Thyroid gland (tissue), 4 donors: ENCODE measurements around the gene ZYX. TPM values are rescaled to one million over a fixed set of nuclear protein-coding genes. Genes with fewer than 3 reads are reported as not detected.
"Not testable (repeated sequence)": the region's sequence is repeated elsewhere in the genome, so short reads cannot be mapped to it uniquely, and the experiment has no call there.

Experiments
- DNase-seq, 2 donors: peaks; one replicate each; pipeline ENCODE4 v3.0.0-alpha.2; 2019
- H3K27ac ChIP-seq, 3 donors: fragments of 200-600 bp; sonication (generic); 1 replicate in 2 of 3; 2 replicates in 1 of 3; pipeline ENCODE4 v1.5.1; 2016 to 2019; ENCODE audit warnings: mild to moderate bottlenecking in 1 of 3, moderate library complexity in 1 of 3
- H3K27me3 ChIP-seq: fragments of 200-600 bp; sonication (generic); one replicate; pipeline ENCODE4 v1.5.1; 2019
- H3K36me3 ChIP-seq, 2 donors: fragments of 200-600 bp; sonication (generic); one replicate each; pipeline ENCODE4 v1.5.1; 2016 to 2019
- H3K4me1 ChIP-seq, 2 donors: fragments of 200-600 bp; sonication (generic); one replicate each; pipeline ENCODE4 v1.5.1; 2017 to 2019
- H3K4me3 ChIP-seq, 3 donors: fragments of 200-600 bp; sonication (generic); replicated peaks in 1 of 3; 1 replicate in 2 of 3; 2 replicates in 1 of 3; pipeline ENCODE4 v1.5.1; 2016; ENCODE audit warnings: mild to moderate bottlenecking in 1 of 3
- H3K9me3 ChIP-seq: fragments of 200-600 bp; sonication (generic); one replicate; pipeline ENCODE4 v1.5.1; 2017
- CTCF ChIP-seq, 6 experiments: fragments of 200-600 bp in 3 of 6; fragments of 450-650 bp in 3 of 6; sonication (generic) in 3 of 6; IDR thresholded peaks; one replicate each; pipeline ENCODE4 v1.5.1; 2016 to 2019; ENCODE audit warnings: antibody characterized with exemption in 6 of 6, mild to moderate bottlenecking in 2 of 6, inconsistent platforms in 1 of 6, moderate library complexity in 1 of 6
- POLR2A ChIP-seq, 2 donors: fragments of 450-650 bp; IDR thresholded peaks; one replicate each; pipeline ENCODE4 v1.6.1; 2017; ENCODE audit warnings: antibody characterized with exemption in 2 of 2, mild to moderate bottlenecking in 2 of 2, moderate library complexity in 1 of 2
- WGBS, 2 donors: methylation state at CpG; one replicate each; pipeline ENCODE4 v1.1.5; 2017; 5-methylcytosine and 5-hydroxymethylcytosine counted together
- intact Hi-C: fragments of 100-400 bp; cut with DNase I; formaldehyde crosslinking; loops from one replicate; pipeline ENCODE4 v1.15.1; 2023
- total RNA-seq, 4 donors: library from RNA; depleted of rRNA; stranded (reverse); fragments of >200 nt; gene quantifications; one replicate each; pipeline ENCODE4 v1.2.3, GENCODE V29; 2016

The ZYX gene
- total RNA-seq, 4 donors from 2014 or later = 24.6 to 55.4 (median 31.3) TPM

DNA sequence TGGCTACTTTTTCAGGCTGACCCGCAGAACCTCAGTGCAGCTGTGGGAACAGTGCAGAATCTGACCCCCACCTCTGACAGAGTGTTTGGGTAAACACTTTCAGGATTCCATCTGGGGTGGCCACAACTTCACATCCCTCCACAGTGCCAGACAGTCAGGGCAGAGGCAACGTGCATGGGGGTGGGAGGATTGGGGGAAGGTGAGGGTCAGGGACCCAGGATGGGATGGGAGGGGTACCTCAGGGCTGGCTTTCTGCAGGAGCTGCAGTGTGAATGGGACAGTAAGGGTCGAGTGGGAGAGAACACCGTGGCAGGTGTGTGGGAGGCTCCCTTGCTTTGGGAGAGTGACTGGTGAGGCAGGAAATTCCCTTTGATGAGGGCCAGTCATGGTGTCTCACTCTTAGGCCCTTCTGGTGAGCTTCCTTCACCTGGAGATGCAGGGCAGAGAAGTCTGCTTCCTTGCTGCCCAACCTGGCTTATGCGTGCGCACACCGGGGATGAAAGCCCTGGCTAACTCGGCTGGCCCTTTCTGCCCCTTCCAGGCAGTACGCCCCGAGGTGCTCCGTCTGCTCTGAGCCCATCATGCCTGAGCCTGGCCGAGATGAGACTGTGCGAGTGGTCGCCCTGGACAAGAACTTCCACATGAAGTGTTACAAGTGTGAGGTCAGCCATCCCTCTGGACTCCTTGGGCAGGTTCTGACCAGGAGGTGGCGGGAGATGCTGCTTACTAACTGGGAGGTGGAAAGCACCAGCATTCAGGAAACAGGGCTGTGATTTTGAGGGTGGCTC is 8.4 kb downstream of the ZYX start:
- intact Hi-C loops = loop anchor here (10.0 kb wide), 1 partner anchor 105 kb away; the partner anchor contains the start of genes CASP2 and TMEM139
- H3K4me3 ChIP-seq = no peak overlapping the region
- no peaks in the 10 kb centered on the region for H3K9me3 ChIP-seq
- H3K27ac ChIP-seq = no peak overlapping the region
- peaks cover 14 to 34% of the 10 kb centered on the region in 2 donors for H3K36me3 ChIP-seq
- TF ChIP-seq CTCF (IDR thresholded peaks at IDR 0.05) (no peak), POLR2A (IDR thresholded peaks at IDR 0.05) (no peak)
- no peaks in the 10 kb centered on the region for H3K27me3 ChIP-seq
- no peak for DNase-seq
- peaks cover 17 to 51% of the 10 kb centered on the region in 2 donors for H3K4me1 ChIP-seq
- WGBS, 2 donors = 87 to 93% methylated on average over 14 to 15 of the region's 15 CpGs

DNA sequence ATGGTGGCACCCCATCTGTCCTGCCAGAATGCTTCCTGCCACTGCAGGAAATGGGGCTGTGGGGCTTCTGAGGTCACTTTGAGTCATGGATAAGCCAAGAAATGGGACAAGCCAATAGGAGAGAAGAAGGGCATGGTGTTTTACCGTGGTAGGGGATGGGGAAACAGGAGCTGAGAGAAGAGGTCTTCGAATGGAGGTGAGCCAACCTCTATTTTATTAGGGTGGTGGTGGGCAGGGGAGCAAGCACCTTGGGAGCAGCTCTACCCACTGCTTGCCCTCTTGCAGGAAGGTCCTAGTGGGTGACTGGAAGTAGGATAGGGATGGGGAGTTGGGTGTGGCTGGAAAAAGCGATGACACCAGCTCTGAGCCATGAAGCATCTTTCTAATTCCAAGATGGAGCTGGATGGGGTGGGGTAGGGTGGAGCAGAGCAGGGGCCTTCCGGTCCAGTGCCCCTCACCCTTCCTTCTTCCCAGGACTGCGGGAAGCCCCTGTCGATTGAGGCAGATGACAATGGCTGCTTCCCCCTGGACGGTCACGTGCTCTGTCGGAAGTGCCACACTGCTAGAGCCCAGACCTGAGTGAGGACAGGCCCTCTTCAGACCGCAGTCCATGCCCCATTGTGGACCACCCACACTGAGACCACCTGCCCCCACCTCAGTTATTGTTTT is 9.1 kb downstream of the ZYX start:
- peak overlapping the region in 1 of 3 donors; percentile 9 for H3K27ac ChIP-seq
- H3K36me3 ChIP-seq = peaks cover 14 to 34% of the 10 kb centered on the region in 2 donors
- H3K4me1 ChIP-seq = peaks cover 10 to 43% of the 10 kb centered on the region in 2 donors
- TF ChIP-seq CTCF (IDR thresholded peaks at IDR 0.05) (no peak), POLR2A (IDR thresholded peaks at IDR 0.05) (no peak)
- no peak overlapping the region for H3K4me3 ChIP-seq
- intact Hi-C loops = no loop called here
- H3K9me3 ChIP-seq = no peaks in the 10 kb centered on the region
- no peak for DNase-seq
- H3K27me3 ChIP-seq = no peaks in the 10 kb centered on the region
- 92% methylated on average over 10 of the region's 10 CpGs for WGBS, 2 donors

- Histone ChIP-seq H3K4me3 (no peak overlapping the region), H3K36me3 (peaks cover 14 to 34% of the 10 kb centered on the region in 2 donors), H3K9me3 (no peaks in the 10 kb centered on the region), H3K4me1 (peaks cover 10 to 39% of the 10 kb centered on the region in 2 donors), H3K27me3 (no peaks in the 10 kb centered on the region), H3K27ac (peak overlapping the region in 2 of 3 donors; percentile 9 to 78)
- WGBS, 2 donors = 78 to 95% methylated on average over 9 of the region's 9 CpGs
- TF ChIP-seq CTCF (IDR thresholded peaks at IDR 0.05) = no peak
- TF ChIP-seq POLR2A (IDR thresholded peaks at IDR 0.05) = no peak
- no peak for DNase-seq
- intact Hi-C loops = no loop called here
Observed at GRCh38 chr7:143390773-143391317, 9.7 kb downstream of the ZYX start.

DNA sequence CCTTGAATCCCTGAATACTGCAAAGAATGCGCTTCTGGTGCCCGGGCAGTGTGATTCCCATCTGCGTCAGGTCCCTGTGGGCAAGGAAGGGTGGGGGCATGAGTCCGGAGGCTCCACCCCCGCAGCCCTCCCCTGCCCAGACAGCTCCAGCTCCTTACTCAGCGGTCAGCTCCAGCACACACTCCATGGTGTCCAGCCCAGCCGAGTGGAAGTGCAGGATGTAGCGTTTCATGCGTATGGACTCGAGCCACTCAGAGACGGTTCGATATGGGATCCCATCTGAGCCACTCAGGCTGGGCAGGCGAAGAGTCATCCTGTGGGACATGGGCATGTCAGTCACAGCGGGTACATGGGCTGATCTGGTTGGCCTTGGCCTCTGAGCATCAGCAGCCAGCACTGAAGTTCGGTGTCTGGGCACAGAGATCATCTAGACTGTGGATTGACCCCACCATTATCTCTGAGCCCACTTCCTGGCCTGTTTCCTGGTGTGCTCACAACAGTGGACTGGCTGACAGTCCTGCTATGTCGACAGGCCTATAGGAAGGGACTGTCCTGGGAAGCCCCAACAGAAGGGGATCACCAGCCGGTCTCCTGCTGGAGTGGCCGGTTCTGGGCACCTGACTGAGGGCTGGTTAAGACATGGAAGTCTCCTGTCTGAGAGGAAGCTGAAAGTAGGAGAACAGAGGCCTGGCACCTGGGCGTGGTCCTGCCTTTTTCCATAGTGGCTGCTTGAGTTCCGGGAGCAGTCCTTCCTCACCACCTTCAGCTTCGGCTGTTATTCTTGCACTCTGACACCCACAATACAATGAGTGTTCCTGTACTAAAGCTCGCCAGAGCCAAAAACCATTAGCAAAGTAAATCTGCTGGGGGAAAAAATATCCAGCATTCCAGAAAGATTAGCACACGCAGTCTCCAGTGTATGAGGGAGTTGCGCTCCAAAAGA is 10.6 kb downstream of the ZYX start:
- Histone ChIP-seq H3K36me3 (peaks cover 14 to 34% of the 10 kb centered on the region in 2 donors), H3K27ac (peak overlapping the region; percentile 11 to 78 (median 68)), H3K4me1 (peaks cover 10 to 30% of the 10 kb centered on the region in 2 donors), H3K9me3 (no peaks in the 10 kb centered on the region), H3K27me3 (no peaks in the 10 kb centered on the region), H3K4me3 (no peak overlapping the region)
- no peak for DNase-seq
- WGBS, 2 donors = 59 to 69% methylated on average over 14 to 23 of the region's 24 CpGs
- TF ChIP-seq CTCF (IDR thresholded peaks at IDR 0.05) (no peak), POLR2A (IDR thresholded peaks at IDR 0.05) (peak in 1 of 2 donors; percentile 7)
- intact Hi-C loops = no loop called here

DNA sequence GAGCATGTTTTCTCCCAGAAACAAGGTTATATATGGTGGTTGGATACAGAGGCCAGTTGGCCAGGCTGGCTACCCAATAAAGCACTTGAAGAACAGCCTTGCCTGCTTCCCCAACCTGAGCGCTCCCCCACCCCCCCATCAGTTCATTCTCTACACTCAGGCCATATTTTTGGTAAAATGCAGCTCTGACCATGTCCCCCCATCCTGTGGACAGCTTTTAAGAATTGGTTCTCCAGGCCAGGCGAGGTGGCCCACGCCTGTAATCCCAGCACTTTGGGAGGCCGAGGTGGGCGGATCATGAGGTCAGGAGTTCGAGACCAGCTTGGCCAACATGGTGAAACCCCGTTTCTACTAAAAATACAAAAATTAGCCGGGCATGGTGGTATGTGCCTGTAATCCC is 11.3 kb downstream of the ZYX start:
- WGBS, 2 donors = 83 to 87% methylated on average over 8 of the region's 8 CpGs

More for the DNA sequence above, 11.3 kb downstream of the ZYX start:
- H3K9me3 ChIP-seq, DNase-seq, H3K27me3 ChIP-seq, H3K4me3 ChIP-seq, intact Hi-C loops: not testable (repeated sequence)
- H3K27ac ChIP-seq = peak overlapping the region in 2 of 3 donors; percentile 68 to 78
- peaks cover 14 to 34% of the 10 kb centered on the region in 2 donors for H3K36me3 ChIP-seq
- peaks cover 10 to 30% of the 10 kb centered on the region in 2 donors for H3K4me1 ChIP-seq
